HEK293 (cell line): ENCODE results near the gene CHFR.

Experiments
- CTCF ChIP-seq: fragments of 450-650 bp; formaldehyde crosslinking; IDR thresholded peaks from 2 replicates; pipeline ENCODE4 v1.5.1; 2016; ENCODE audit warnings: missing biosample characterization, missing genetic modification characterization
- ZNF140 ChIP-seq: fragments of 450-650 bp; formaldehyde crosslinking; IDR thresholded peaks from 2 replicates; pipeline ENCODE4 v1.5.1; 2016; ENCODE audit warnings: missing biosample characterization, missing genetic modification characterization
- ZNF513 ChIP-seq: fragments of 450-650 bp; IDR thresholded peaks from 2 replicates; pipeline ENCODE4 v1.5.1; 2018; ENCODE audit warnings: missing biosample characterization, missing genetic modification characterization
- ZSCAN16 ChIP-seq: fragments of 450-650 bp; formaldehyde crosslinking; IDR thresholded peaks from 2 replicates; pipeline ENCODE4 v1.5.1; 2016; ENCODE audit warnings: missing biosample characterization, missing genetic modification characterization

- no peak for TF ChIP-seq CTCF (tag by site-specific recombination)
- no peak for TF ChIP-seq ZSCAN16 (tag by site-specific recombination)
- TF ChIP-seq ZNF513 (tag by site-specific recombination), result no peak
- TF ChIP-seq ZNF140, result no peak
Observed at GRCh38 chr12:132825089-132825488, 62.3 kb downstream of the CHFR start.
